ENCODE results near the gene CPXM1. TPM values are rescaled to one million over a fixed set of nuclear protein-coding genes. Genes with fewer than 3 reads are reported as not detected.

CPXM1 gene
- total RNA-seq, 2 donors from 2014 or later = 7.4 to 35.5 TPM

DNA sequence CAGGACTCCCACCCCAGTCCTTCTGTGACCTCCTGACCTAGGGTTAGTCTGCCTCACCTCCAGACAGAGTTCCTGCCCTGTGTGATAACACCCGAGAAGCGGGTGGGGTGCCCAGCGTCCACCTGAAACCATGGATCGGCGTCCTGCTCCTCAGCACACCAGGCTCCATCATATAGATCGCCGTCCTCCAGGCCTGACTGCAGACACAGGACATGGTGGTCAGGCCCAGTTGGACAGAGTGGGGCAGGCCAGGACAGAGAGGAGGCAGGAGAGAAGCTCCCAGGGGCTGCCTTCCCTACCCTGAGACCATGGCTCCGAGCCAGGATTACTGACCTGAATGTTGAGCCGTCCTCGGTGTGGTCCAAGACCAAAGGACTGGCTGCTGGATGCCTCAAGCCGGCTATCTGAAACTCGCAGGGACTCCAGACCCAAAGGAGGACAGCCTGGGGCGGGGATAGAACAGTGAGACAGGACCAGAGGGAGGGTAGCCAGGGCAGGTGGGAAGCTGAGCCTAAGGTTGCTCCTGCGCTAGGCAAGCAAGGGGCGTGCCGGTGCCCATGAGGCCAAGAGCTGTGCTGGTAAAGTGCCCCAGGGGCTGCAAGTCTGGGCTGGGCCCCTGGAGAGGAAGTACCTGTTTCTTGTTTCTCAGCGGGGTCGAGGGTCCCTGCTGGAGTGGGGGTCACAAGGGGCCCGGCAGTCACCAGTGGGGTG is 2.2 kb downstream of the CPXM1 start:
- DNase-seq (ENCODE audit: low spot score) = no peak
- H3K27me3 ChIP-seq (replicated peaks; ENCODE audit: insufficient read depth) = no peaks in the 10 kb centered on the region
- H3K27ac ChIP-seq = no peak overlapping the region
- TF ChIP-seq POLR2A (IDR thresholded peaks at IDR 0.05) = no peak
- TF ChIP-seq POLR2AphosphoS5 (IDR thresholded peaks at IDR 0.05) = no peak
- TF ChIP-seq, protein P1, sequence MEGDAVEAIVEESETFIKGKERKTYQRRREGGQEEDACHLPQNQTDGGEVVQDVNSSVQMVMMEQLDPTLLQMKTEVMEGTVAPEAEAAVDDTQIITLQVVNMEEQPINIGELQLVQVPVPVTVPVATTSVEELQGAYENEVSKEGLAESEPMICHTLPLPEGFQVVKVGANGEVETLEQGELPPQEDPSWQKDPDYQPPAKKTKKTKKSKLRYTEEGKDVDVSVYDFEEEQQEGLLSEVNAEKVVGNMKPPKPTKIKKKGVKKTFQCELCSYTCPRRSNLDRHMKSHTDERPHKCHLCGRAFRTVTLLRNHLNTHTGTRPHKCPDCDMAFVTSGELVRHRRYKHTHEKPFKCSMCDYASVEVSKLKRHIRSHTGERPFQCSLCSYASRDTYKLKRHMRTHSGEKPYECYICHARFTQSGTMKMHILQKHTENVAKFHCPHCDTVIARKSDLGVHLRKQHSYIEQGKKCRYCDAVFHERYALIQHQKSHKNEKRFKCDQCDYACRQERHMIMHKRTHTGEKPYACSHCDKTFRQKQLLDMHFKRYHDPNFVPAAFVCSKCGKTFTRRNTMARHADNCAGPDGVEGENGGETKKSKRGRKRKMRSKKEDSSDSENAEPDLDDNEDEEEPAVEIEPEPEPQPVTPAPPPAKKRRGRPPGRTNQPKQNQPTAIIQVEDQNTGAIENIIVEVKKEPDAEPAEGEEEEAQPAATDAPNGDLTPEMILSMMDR (IDR thresholded peaks at IDR 0.05) = no peak
- H3K4me1 ChIP-seq (replicated peaks) = no peaks in the 10 kb centered on the region
- H3K36me3 ChIP-seq = no peaks in the 10 kb centered on the region
- intact Hi-C loops (cut with DNase I) = no loop called here
- H3K9me3 ChIP-seq = no peaks in the 10 kb centered on the region
- WGBS = 62% methylated on average over 19 of the region's 19 CpGs
- no peak overlapping the region for H3K4me3 ChIP-seq

DNA sequence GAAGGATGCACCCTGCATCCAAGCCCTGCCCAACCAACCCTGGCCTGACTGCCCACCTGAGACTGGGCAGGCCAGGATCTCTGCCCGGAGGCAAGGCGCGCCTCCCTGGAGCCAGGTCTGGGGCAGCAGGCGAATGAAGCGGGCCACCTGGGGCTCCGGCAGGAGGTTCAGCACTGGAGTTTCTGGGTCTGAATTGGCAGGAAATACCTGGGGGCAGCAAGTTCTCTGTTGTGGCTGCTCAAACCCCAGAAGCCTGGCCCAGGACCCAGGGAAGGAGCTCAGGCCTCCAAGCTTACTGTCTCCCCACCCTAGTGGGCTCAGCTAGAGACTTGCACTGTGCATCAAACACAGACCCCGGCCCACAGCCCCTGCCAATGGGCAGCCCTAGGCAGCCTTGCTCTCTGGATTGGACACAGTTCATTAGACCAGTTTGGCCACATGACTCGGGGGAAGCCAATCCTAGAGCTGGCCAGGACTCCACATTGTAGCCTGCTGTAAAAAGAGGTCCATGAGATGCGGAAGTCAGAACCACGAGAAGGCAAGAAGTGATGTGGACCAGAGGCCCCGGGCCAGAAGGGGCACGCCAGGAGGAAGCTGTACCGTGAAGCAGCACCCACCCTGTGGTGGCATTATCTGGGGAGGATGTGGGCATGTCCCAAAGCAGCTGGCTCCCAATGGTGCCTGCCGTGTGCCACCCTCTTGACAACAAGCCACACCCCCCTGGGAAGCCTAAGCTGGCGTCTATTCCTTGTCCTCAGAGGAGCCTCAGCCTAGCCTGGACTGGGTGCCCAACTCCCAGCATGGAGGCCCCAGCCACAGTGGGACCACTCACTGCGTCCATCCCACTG is 3.1 kb downstream of the CPXM1 start:
- DNase-seq (ENCODE audit: low spot score) = no peak
- Histone ChIP-seq H3K9me3 (no peaks in the 10 kb centered on the region), H3K27ac (no peak overlapping the region), H3K27me3 (replicated peaks; ENCODE audit: insufficient read depth) (no peaks in the 10 kb centered on the region), H3K4me3 (no peak overlapping the region), H3K36me3 (no peaks in the 10 kb centered on the region), H3K4me1 (replicated peaks) (no peaks in the 10 kb centered on the region)
- intact Hi-C loops (cut with DNase I) = no loop called here
- 83% methylated on average over 16 of the region's 16 CpGs for WGBS
- TF ChIP-seq POLR2AphosphoS5 (IDR thresholded peaks at IDR 0.05) = no peak
- no peak for TF ChIP-seq POLR2A (IDR thresholded peaks at IDR 0.05)
- TF ChIP-seq, protein P1 (IDR thresholded peaks at IDR 0.05) = no peak

DNA sequence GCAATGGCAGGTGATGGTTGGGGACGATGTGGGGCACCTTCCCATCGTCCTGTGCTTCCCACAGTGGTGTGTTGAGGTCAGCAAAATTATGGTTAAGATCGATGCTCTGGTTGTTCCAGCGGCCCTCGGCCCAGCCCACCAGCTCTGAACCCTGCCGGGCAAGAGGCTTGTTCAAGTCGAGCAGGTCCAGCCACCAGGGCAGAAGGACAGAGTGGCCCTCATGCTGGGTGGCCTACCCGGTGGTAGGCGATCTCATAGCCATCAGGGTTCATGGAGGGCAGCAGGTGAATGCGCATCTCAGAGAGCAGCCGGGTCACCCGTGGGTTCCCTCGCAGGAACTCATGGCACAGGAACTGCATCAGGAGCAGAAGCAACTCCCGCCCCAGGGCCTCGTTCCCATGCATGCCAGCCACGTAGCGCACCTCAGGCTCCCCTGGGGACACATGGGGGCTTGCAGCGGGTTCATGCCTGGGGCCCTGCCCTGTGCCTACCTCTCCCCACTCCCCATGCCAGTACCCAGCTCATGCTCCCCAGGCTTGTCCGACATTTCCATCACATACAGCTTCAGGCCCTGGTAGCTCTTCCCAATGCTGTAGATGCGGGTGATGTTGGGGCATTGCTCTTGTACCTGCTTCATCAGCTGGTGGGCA is 4.3 kb downstream of the CPXM1 start:
- Histone ChIP-seq H3K4me3 (no peak overlapping the region), H3K9me3 (no peaks in the 10 kb centered on the region), H3K27me3 (replicated peaks; ENCODE audit: insufficient read depth) (no peaks in the 10 kb centered on the region), H3K27ac (no peak overlapping the region), H3K4me1 (replicated peaks) (no peaks in the 10 kb centered on the region), H3K36me3 (no peaks in the 10 kb centered on the region)
- WGBS = 91% methylated on average over 20 of the region's 20 CpGs
- TF ChIP-seq POLR2A (IDR thresholded peaks at IDR 0.05) (no peak), POLR2AphosphoS5 (IDR thresholded peaks at IDR 0.05) (no peak)
- TF ChIP-seq, protein P1 (IDR thresholded peaks at IDR 0.05) = no peak
- DNase-seq (ENCODE audit: low spot score) = no peak
- intact Hi-C loops (cut with DNase I) = no loop called here

DNA sequence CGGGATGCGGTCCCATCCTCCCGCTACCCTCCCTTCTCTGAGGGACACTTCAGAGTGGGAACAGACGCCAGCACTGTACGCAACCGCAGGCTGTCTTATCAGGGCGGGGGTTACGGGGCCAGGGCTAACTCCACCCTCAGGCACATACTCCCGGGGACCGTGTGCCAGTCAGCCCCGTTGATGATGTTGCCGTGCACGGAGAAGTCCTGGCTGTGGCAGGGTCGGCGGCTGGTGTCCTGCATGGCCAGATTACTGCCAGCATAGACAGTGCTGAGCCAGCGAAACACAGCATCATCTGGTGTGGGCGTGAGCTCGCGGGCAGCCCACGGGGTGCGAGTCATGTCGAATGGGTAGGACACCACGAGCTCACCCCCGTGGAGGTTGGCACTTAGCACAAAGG is 5.0 kb downstream of the CPXM1 start:
- 85% methylated on average over 24 of the region's 24 CpGs for WGBS
- Histone ChIP-seq H3K27ac (no peak overlapping the region), H3K9me3 (no peaks in the 10 kb centered on the region), H3K27me3 (replicated peaks; ENCODE audit: insufficient read depth) (no peaks in the 10 kb centered on the region), H3K4me3 (no peak overlapping the region), H3K36me3 (no peaks in the 10 kb centered on the region), H3K4me1 (replicated peaks) (no peaks in the 10 kb centered on the region)
- intact Hi-C loops (cut with DNase I) = no loop called here
- TF ChIP-seq POLR2AphosphoS5 (IDR thresholded peaks at IDR 0.05) = no peak
- TF ChIP-seq, protein P1 (IDR thresholded peaks at IDR 0.05) = no peak
- no peak for TF ChIP-seq POLR2A (IDR thresholded peaks at IDR 0.05)
- DNase-seq (ENCODE audit: low spot score) = no peak

Measured in prostate gland (tissue), 2 donors.